ENCODE measurements around the gene KRTAP1-5. TPM values are rescaled to one million over a fixed set of nuclear protein-coding genes. Genes with fewer than 3 reads are reported as not detected.
"Not testable (repeated sequence)": the region's sequence is repeated elsewhere in the genome, so short reads cannot be mapped to it uniquely, and the experiment has no call there.

KRTAP1-5 gene
- total RNA-seq, 2 donors from 2014 or later = not detected

DNA sequence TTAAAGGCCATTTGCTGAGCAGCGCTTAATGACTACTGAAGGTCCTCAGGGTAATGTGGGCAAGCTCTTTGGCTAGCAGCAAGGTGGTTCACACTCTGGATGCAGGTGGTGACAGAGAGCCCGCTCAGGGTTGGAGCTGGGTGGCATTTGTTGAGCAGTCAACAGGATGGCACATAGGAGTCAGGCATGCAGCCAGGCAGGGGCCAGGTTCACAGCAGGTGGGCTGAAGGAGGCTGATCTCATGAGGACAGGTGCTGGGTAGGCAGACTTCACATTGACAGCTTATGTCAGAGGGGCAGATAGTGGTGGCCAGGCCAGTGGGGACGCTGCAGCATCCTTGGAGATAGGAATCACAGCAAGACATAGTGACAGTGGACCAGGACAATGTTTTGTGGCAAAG lies 22.6 kb downstream of the KRTAP1-5 start:
- TF ChIP-seq CTCF (IDR thresholded peaks at IDR 0.05) (no peak), POLR2A (IDR thresholded peaks at IDR 0.05) (no peak)
- intact Hi-C loops (cut with DNase I) = no loop called here
- H3K9me3 ChIP-seq = no peaks in the 10 kb centered on the region
- 78 to 93% methylated on average over 3 of the region's 3 CpGs for WGBS, 2 donors
- no peaks in the 10 kb centered on the region for H3K4me1 ChIP-seq
- no peak for DNase-seq
- H3K4me3 ChIP-seq = no peak overlapping the region
- ATAC-seq = no peak
- no peaks in the 10 kb centered on the region for H3K36me3 ChIP-seq (replicated peaks in 1 of 2; ENCODE audit: insufficient read depth in 1 of 2, low read depth in 2 of 2)
- no peak overlapping the region for H3K27ac ChIP-seq
- H3K27me3 ChIP-seq = no peaks in the 10 kb centered on the region

DNA sequence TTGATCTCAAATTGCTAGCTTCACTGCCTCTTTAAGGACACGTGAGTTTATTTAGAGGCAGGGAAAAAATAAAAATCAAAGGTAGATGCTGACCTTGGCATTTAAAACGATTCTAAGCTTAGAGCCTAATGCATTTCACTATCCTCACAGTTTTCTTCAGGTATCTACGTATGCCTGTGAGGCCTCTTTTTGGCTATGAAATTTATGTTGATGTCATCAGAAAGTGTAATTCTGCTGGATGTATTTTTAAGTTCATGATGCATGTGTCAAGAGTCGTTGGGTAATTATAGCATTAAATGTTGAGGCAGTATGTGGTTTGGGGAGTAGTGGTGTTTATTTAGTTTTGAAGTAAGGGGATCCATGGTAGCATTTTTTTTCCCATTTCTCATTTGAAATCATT lies 23.1 kb downstream of the KRTAP1-5 start:
- Histone ChIP-seq H3K9me3 (no peaks in the 10 kb centered on the region), H3K4me1 (no peaks in the 10 kb centered on the region), H3K27ac (no peak overlapping the region), H3K4me3 (no peak overlapping the region), H3K27me3 (no peaks in the 10 kb centered on the region), H3K36me3 (replicated peaks in 1 of 2; ENCODE audit: insufficient read depth in 1 of 2, low read depth in 2 of 2) (no peaks in the 10 kb centered on the region)
- no peak for ATAC-seq
- no peak for TF ChIP-seq POLR2A (IDR thresholded peaks at IDR 0.05)
- TF ChIP-seq CTCF (IDR thresholded peaks at IDR 0.05) = no peak
- 46 to 55% methylated on average over 4 of the region's 4 CpGs for WGBS, 2 donors
- intact Hi-C loops (cut with DNase I) = no loop called here
- no peak for DNase-seq

DNA sequence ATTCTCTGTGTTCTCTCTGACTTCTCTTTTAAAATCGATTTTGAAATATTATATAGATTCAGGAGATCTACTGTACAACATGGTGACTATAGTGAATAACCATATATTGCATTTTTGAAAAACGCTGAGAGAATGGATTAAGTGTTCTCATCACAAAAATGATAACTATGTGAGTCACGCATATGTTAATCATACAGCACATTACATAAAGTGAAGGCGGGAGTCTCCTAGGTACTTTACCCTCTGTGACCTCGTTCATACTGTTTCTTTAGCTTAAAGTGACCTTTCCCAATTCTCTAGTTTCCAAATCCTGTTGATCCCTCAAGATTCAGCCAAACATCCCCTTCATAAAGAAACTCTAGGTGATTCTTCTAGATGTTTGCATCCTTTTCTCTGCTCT lies 24.2 kb downstream of the KRTAP1-5 start:
- no peak overlapping the region for H3K27ac ChIP-seq
- no peaks in the 10 kb centered on the region for H3K4me1 ChIP-seq
- no peaks in the 10 kb centered on the region for H3K36me3 ChIP-seq (replicated peaks in 1 of 2; ENCODE audit: insufficient read depth in 1 of 2, low read depth in 2 of 2)
- ATAC-seq (no peak), DNase-seq (no peak)
- no peak overlapping the region for H3K4me3 ChIP-seq
- 42 to 43% methylated on average over 5 of the region's 5 CpGs for WGBS, 2 donors
- H3K27me3 ChIP-seq = no peaks in the 10 kb centered on the region
- H3K9me3 ChIP-seq = no peaks in the 10 kb centered on the region
- TF ChIP-seq POLR2A (IDR thresholded peaks at IDR 0.05) (no peak), CTCF (IDR thresholded peaks at IDR 0.05) (no peak)
- intact Hi-C loops (cut with DNase I) = no loop called here

DNA sequence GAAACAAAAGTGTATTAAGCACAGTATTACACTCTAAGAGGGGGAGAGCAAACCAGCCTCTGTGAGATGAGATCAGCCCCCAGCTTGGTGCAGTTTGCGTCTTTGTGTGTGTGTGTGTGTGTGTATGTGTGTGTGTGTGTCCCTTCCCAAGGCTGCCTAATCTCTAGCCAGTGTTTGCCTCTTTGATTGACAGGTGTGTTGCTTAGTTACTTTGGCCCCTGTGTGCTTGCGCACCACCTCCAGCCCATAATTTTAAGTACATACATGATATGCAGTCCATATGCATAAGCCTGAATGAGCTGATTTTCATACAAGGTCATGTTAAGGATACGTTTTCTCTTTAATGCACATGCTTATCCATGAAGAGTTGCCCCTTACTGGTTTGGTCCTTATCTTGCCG lies 25.2 kb downstream of the KRTAP1-5 start:
- TF ChIP-seq CTCF (IDR thresholded peaks at IDR 0.05) (no peak), POLR2A (IDR thresholded peaks at IDR 0.05) (no peak)
- no peaks in the 10 kb centered on the region for H3K36me3 ChIP-seq (replicated peaks in 1 of 2; ENCODE audit: insufficient read depth in 1 of 2, low read depth in 2 of 2)
- ATAC-seq = no peak
- WGBS, 2 donors = 64% methylated on average over 4 of the region's 4 CpGs
- H3K4me1 ChIP-seq = no peaks in the 10 kb centered on the region
- no peak overlapping the region for H3K27ac ChIP-seq
- intact Hi-C loops (cut with DNase I) = no loop called here
- DNase-seq = no peak
- no peak overlapping the region for H3K4me3 ChIP-seq
- H3K27me3 ChIP-seq = no peaks in the 10 kb centered on the region
- no peaks in the 10 kb centered on the region for H3K9me3 ChIP-seq

- H3K4me3 ChIP-seq; H3K27ac ChIP-seq; H3K27me3 ChIP-seq; ATAC-seq; DNase-seq; H3K4me1 ChIP-seq; intact Hi-C loops (cut with DNase I); H3K36me3 ChIP-seq (replicated peaks in 1 of 2; ENCODE audit: insufficient read depth in 1 of 2, low read depth in 2 of 2); H3K9me3 ChIP-seq: not testable (repeated sequence)
- 74 to 79% methylated on average over 6 of the region's 6 CpGs for WGBS, 2 donors
Measured at GRCh38 chr17:40999563-40999962, 27.4 kb downstream of the KRTAP1-5 start, which contains the start of gene KRTAP3-2. TSS of gene KRTAP3-2 (minus strand) at chr17:40999906. CDS start at chr17:40999853, 53 bp downstream.

All from body of pancreas (tissue), 4 donors.